K562 (cell line): ENCODE results near the gene HPX. TPM values are rescaled to one million over a fixed set of nuclear protein-coding genes. Genes with fewer than 3 reads are reported as not detected.

Source experiments
- ATF7 ChIP-seq: fragments of 450-650 bp; IDR thresholded peaks from 2 replicates; pipeline ENCODE4 v1.7.1; 2014; ENCODE audit warnings: mild to moderate bottlenecking, moderate library complexity
- BRD4 ChIP-seq: fragments of 200-600 bp; sonication (generic); IDR thresholded peaks from 2 replicates; pipeline ENCODE4 v1.6.1; 2017; ENCODE audit warnings: inconsistent platforms
- KLF10 ChIP-seq: fragments of 250-450 bp; sonication (Bioruptor Pico); IDR thresholded peaks from 2 replicates; pipeline ENCODE4 v1.6.1; 2021; ENCODE audit warnings: matching md5 sums
- PHF20 ChIP-seq: fragments of 450-650 bp; IDR thresholded peaks from 2 replicates; pipeline ENCODE4 v1.6.1; 2018; ENCODE audit not compliant: partially characterized antibody
- ZHX1 ChIP-seq: fragments of 150-350 bp; conservative IDR thresholded peaks from 2 replicates; pipeline ENCODE4 v1.6.1; 2014; ENCODE audit warnings: low read length
- ZNF318 ChIP-seq, 2 experiments: fragments of 450-650 bp; IDR thresholded peaks; 2 replicates each; pipeline ENCODE4 v1.6.1; 2016; ENCODE audit warnings: mild to moderate bottlenecking in 2 of 2, borderline replicate concordance in 1 of 2, low read depth in 1 of 2, moderate library complexity in 1 of 2
- polyA plus RNA-seq, 8 experiments: library from polyadenylated mRNA; depleted of rRNA in 4 of 8; stranded (reverse) in 5 of 8; unstranded in 3 of 8; fragments of >200 nt; fragmentation: Nextera tagmentation in 2 of 8; fragmentation: Illumina TruSeq in 1 of 8; extraction: Ambion mirVana in 2 of 8; extraction: Trizol in 1 of 8; gene quantifications; 2 replicates each; pipeline versions ENCODE4 v1.2.1 to v1.2.3, GENCODE V29; 2011 to 2014; ENCODE audit warnings: inconsistent platforms in 1 of 8, missing spikeins in 1 of 8
- total RNA-seq, 7 experiments: library from RNA; depleted of rRNA in 6 of 7; stranded (reverse); fragments of >200 nt in 6 of 7; fragmentation: Illumina TruSeq in 2 of 7; extraction: Trizol in 2 of 7; gene quantifications; 2 replicates each; pipeline versions ENCODE4 v1.2.1 to v1.2.3, GENCODE V29; 2011 to 2021; ENCODE audit warnings: low replicate concordance in 1 of 7
- TF ChIP-seq, protein P1 (sequence below): sonication (generic); formaldehyde crosslinking; IDR thresholded peaks from 2 replicates; pipeline ENCODE4 v1.8.1; 2023; ENCODE audit warnings: missing genetic modification reagents, mild to moderate bottlenecking, borderline replicate concordance

HPX gene
- total and polyA plus RNA-seq, 9 of the 15 experiments (the other 6 are each of a cell fraction or from before 2014, with no cell fraction given): 0.12 to 1.2 (median 0.49) TPM; not detected in 1

GRCh38 chr11:6419009-6419631 lies 21.7 kb downstream of the HPX start, which contains the start of gene APBB1 (continued):
- TF ChIP-seq ZNF318 (IDR thresholded peaks at IDR 0.05; ENCODE audit: borderline replicate concordance in 1 of 2, low read depth in 1 of 2): no peak
- no peak for TF ChIP-seq BRD4
- no peak for TF ChIP-seq PHF20
- no peak for TF ChIP-seq KLF10
- no peak for TF ChIP-seq ZHX1
- TF ChIP-seq ATF7: peak; percentile 43
- TF ChIP-seq, protein P1, sequence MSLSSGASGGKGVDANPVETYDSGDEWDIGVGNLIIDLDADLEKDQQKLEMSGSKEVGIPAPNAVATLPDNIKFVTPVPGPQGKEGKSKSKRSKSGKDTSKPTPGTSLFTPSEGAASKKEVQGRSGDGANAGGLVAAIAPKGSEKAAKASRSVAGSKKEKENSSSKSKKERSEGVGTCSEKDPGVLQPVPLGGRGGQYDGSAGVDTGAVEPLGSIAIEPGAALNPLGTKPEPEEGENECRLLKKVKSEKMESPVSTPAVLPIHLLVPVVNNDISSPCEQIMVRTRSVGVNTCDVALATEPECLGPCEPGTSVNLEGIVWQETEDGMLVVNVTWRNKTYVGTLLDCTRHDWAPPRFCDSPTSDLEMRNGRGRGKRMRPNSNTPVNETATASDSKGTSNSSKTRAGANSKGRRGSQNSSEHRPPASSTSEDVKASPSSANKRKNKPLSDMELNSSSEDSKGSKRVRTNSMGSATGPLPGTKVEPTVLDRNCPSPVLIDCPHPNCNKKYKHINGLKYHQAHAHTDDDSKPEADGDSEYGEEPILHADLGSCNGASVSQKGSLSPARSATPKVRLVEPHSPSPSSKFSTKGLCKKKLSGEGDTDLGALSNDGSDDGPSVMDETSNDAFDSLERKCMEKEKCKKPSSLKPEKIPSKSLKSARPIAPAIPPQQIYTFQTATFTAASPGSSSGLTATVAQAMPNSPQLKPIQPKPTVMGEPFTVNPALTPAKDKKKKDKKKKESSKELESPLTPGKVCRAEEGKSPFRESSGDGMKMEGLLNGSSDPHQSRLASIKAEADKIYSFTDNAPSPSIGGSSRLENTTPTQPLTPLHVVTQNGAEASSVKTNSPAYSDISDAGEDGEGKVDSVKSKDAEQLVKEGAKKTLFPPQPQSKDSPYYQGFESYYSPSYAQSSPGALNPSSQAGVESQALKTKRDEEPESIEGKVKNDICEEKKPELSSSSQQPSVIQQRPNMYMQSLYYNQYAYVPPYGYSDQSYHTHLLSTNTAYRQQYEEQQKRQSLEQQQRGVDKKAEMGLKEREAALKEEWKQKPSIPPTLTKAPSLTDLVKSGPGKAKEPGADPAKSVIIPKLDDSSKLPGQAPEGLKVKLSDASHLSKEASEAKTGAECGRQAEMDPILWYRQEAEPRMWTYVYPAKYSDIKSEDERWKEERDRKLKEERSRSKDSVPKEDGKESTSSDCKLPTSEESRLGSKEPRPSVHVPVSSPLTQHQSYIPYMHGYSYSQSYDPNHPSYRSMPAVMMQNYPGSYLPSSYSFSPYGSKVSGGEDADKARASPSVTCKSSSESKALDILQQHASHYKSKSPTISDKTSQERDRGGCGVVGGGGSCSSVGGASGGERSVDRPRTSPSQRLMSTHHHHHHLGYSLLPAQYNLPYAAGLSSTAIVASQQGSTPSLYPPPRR (CRISPR knock-in tag): no peak
